ENCODE results near the gene SLC27A1.

DNA sequence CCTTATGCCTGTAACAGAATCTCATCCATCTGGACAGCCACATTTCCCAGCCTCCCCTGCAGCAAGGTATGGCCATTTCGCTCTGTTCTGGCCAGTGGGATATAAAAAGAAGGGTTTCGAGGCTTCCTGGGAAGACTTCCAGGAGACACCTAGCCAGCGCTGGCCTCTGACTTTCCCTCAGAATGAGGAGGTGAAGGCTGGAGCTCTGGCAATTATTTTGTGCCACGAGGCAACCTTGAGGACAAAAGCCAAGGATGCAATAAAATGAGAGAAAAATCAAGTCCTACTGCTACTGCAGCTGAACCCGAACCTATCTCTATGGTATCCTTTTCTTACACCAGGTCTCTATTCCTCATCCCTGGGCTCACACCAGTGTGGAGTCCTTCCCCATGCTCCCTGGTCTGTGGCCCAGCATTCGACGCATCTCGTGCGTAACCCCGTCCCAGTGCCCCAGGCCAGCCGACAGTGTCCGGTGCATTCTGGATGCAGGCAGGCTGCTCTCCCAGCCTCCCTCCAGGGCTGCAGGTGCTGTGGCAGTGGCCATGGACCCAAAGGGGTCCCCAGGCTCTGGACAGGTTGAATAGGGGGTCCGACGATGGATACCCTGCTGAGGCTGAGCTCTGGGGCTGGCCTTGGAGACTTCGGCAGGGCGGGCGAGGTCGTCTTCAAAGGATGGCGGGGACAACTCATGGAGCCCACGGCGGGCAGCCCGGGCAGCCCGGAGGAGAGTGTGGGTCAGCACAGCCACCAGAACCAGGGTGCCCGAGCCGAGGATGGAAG, 34.0 kb upstream of the SLC27A1 start:
- no peak for TF ChIP-seq EZH2 (optimal IDR thresholded peaks at IDR 0.05; ENCODE audit: low read depth, low read length)
- TF ChIP-seq, protein P1, sequence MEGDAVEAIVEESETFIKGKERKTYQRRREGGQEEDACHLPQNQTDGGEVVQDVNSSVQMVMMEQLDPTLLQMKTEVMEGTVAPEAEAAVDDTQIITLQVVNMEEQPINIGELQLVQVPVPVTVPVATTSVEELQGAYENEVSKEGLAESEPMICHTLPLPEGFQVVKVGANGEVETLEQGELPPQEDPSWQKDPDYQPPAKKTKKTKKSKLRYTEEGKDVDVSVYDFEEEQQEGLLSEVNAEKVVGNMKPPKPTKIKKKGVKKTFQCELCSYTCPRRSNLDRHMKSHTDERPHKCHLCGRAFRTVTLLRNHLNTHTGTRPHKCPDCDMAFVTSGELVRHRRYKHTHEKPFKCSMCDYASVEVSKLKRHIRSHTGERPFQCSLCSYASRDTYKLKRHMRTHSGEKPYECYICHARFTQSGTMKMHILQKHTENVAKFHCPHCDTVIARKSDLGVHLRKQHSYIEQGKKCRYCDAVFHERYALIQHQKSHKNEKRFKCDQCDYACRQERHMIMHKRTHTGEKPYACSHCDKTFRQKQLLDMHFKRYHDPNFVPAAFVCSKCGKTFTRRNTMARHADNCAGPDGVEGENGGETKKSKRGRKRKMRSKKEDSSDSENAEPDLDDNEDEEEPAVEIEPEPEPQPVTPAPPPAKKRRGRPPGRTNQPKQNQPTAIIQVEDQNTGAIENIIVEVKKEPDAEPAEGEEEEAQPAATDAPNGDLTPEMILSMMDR (IDR thresholded peaks at IDR 0.05; ENCODE audit: low read length), result no peak
- no peak for TF ChIP-seq EZH2phosphoT487 (IDR thresholded peaks at IDR 0.05; ENCODE audit: low read length)

All from MM.1S (cell line).